Right atrium auricular region (tissue), 2 donors: Measurements from ENCODE around the gene KIF9. TPM values are rescaled to one million over a fixed set of nuclear protein-coding genes. Genes with fewer than 3 reads are reported as not detected.
A peak's percentile ranks its signal among the peaks of the same experiment; 100 is the strongest.
"Not testable (repeated sequence)": the region's sequence is repeated elsewhere in the genome, so short reads cannot be mapped to it uniquely, and the experiment has no call there.

Experiments used
- DNase-seq: peaks from one replicate; pipeline ENCODE4 v3.0.0-alpha.2; 2019; ENCODE audit warnings: low spot score
- H3K27ac ChIP-seq, 2 donors: fragments of 200-600 bp; sonication (generic); 1 replicate in 1 of 2; 2 replicates in 1 of 2; pipeline ENCODE4 v1.5.1; 2016 to 2019
- H3K27me3 ChIP-seq, 2 donors: fragments of 200-600 bp; sonication (generic); one replicate each; pipeline versions ENCODE4 v1.5.1 to v1.6.0; 2017 to 2019
- H3K36me3 ChIP-seq: fragments of 200-600 bp; sonication (generic); one replicate; pipeline ENCODE4 v1.5.1; 2016
- H3K4me1 ChIP-seq, 2 donors: fragments of 200-600 bp; sonication (generic); one replicate each; pipeline versions ENCODE4 v1.5.1 to v1.6.0; 2017 to 2019
- H3K4me3 ChIP-seq, 2 donors: fragments of 200-600 bp; sonication (generic); 1 replicate in 1 of 2; 2 replicates in 1 of 2; pipeline ENCODE4 v1.5.1; 2017 to 2019; ENCODE audit warnings: mild to moderate bottlenecking in 1 of 2, moderate library complexity in 1 of 2
- H3K9me3 ChIP-seq, 2 donors: fragments of 200-600 bp; sonication (generic); one replicate each; pipeline ENCODE4 v1.5.1; 2019
- total RNA-seq, 2 donors: library from RNA; depleted of rRNA; stranded (reverse); fragments of >200 nt; gene quantifications; one replicate each; pipeline ENCODE4 v1.1.0, GENCODE V29; 2016
- TF ChIP-seq, protein P1 (sequence below), 2 donors: fragments of 200-600 bp; sonication (generic); IDR thresholded peaks; one replicate each; pipeline ENCODE4 v1.5.1; 2019; ENCODE audit warnings: antibody characterized with exemption in 2 of 2

The KIF9 gene
- total RNA-seq, 2 donors from 2014 or later = 8.8 to 10.5 TPM

DNA sequence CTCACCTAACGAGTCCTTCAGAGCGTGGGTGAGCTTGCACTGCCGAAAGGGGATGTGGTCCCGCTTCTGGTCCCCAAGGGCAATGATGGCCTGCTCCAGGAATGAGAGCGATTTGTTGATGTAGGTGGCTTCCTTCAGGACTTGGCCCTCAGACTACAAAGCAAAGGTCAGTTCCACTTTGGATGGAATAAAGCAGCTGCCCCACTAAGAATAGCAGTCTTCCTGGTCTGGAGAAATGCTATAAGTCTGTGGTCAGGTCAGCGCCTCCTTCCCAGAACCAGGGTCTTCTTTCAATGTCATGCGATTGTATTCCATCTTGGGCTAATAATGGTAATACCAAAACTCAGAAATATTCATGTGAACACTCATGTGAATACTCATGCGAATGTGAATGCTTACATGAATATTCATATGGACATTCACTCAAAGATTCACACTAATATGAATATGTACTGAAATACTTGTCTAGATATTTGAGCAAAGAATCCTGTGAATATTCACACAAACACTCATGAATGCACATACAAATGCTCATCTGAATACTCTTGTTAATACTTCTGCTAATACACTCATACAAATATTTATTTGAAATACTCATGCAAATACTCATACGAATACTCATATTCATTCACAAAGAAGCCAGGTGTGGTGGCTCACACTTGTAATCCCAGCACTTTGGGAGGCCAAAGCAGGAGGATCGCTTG is 16.7 kb downstream of the KIF9 start:
- TF ChIP-seq, protein P1, sequence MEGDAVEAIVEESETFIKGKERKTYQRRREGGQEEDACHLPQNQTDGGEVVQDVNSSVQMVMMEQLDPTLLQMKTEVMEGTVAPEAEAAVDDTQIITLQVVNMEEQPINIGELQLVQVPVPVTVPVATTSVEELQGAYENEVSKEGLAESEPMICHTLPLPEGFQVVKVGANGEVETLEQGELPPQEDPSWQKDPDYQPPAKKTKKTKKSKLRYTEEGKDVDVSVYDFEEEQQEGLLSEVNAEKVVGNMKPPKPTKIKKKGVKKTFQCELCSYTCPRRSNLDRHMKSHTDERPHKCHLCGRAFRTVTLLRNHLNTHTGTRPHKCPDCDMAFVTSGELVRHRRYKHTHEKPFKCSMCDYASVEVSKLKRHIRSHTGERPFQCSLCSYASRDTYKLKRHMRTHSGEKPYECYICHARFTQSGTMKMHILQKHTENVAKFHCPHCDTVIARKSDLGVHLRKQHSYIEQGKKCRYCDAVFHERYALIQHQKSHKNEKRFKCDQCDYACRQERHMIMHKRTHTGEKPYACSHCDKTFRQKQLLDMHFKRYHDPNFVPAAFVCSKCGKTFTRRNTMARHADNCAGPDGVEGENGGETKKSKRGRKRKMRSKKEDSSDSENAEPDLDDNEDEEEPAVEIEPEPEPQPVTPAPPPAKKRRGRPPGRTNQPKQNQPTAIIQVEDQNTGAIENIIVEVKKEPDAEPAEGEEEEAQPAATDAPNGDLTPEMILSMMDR (IDR thresholded peaks at IDR 0.05) = no peak
- Histone ChIP-seq H3K9me3 (no peaks in the 10 kb centered on the region), H3K36me3 (no peaks in the 10 kb centered on the region), H3K4me1 (peaks cover 0 to 13% of the 10 kb centered on the region in 2 donors), H3K27ac (peak overlapping the region in 1 of 2 donors; percentile 71), H3K4me3 (no peak overlapping the region), H3K27me3 (no peaks in the 10 kb centered on the region)
- no peak for DNase-seq

DNA sequence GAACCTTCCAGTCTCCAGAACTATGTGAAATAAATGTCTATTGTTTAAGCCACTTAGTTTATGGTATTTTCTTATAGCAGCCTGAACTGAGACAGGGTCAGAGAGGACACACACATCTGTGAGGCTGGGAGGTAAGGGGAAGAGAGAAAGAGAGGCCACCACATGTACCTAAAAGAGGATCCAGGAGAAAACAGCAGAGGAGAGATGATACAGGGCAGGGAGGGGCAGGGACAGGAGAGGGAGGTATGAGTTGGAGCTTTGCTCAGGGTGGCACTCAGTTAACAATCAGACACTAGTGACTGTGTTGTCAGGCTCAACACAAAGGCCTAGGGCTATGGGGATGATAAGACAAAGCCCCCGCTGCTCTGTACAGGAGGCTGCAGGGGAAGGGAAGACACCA is 17.6 kb downstream of the KIF9 start:
- no peak for DNase-seq
- no peak overlapping the region for H3K27ac ChIP-seq
- no peaks in the 10 kb centered on the region for H3K27me3 ChIP-seq
- no peaks in the 10 kb centered on the region for H3K36me3 ChIP-seq
- TF ChIP-seq, protein P1 (IDR thresholded peaks at IDR 0.05) = no peak
- no peak overlapping the region for H3K4me3 ChIP-seq
- H3K4me1 ChIP-seq = peaks cover 0 to 13% of the 10 kb centered on the region in 2 donors
- no peaks in the 10 kb centered on the region for H3K9me3 ChIP-seq

DNA sequence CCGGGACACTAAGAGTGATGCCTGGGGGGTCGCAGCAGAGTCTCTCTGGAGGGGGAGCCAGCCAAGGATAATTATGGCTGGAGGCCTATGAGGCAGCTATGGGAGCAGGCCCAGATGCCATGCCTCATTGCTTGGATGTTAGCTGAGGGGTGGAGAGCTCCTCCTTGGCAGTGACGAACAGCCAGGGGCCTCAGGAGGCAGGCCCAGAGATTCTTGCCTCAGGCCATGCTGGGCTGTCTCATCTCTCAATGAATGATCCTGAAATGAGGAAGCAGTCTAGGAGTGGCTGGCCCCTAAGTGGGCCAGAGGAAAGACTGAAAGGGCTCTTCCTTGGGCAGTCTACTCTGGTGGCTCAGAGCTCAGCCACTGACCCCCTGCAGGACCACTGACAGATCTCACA is 21.3 kb downstream of the KIF9 start:
- TF ChIP-seq, protein P1 (IDR thresholded peaks at IDR 0.05) = no peak
- DNase-seq = no peak
- Histone ChIP-seq H3K4me3 (no peak overlapping the region), H3K27ac (no peak overlapping the region), H3K36me3 (no peaks in the 10 kb centered on the region), H3K9me3 (no peaks in the 10 kb centered on the region), H3K27me3 (no peaks in the 10 kb centered on the region), H3K4me1 (peaks cover 0 to under 1% of the 10 kb centered on the region in 2 donors)

DNA sequence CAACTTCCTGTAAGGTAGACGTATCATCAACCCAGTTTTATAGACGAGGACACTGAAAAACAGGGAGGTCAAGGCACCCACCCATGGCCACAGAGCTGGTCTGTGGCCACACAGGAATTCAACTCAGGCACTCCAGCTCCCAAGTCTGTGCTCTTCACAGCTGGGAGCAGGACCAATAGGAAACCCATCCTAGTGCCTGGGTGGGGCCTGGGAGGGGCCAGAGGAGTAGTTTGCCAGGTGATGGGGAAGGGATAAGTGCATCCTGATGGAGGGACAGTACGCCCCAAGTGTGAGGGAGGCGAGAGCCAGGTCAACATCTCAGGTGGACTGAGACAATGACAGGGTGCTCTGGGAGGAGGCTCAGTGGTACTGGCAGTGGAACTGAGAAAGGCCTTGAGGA is 22.0 kb downstream of the KIF9 start:
- H3K4me3 ChIP-seq = no peak overlapping the region
- no peaks in the 10 kb centered on the region for H3K27me3 ChIP-seq
- no peaks in the 10 kb centered on the region for H3K36me3 ChIP-seq
- no peaks in the 10 kb centered on the region for H3K9me3 ChIP-seq
- no peak for DNase-seq
- H3K4me1 ChIP-seq = no peaks in the 10 kb centered on the region
- TF ChIP-seq, protein P1 (IDR thresholded peaks at IDR 0.05) = no peak
- H3K27ac ChIP-seq = no peak overlapping the region

DNA sequence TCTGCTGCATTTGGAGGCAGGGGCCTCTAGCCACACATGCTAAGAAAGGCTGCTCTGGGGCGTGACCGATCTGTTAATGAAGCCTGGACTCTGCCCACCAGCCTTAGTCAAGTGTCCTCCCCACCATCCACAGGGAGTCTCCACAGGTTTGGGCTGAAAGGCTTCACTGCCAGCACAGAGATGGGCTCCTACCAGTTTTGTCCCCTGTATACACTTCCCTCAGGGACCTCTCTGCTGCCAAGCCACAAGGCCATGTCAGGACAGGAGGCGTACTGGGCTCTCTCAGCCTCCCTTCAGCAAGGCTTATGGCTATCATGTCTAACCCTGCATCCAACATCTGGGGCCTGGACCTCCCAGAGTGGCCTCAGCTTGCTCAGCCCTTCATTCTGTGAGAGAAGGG is 23.5 kb downstream of the KIF9 start:
- H3K27me3 ChIP-seq = no peaks in the 10 kb centered on the region
- H3K4me3 ChIP-seq = no peak overlapping the region
- no peaks in the 10 kb centered on the region for H3K4me1 ChIP-seq
- no peak overlapping the region for H3K27ac ChIP-seq
- TF ChIP-seq, protein P1 (IDR thresholded peaks at IDR 0.05) = no peak
- DNase-seq = no peak
- no peaks in the 10 kb centered on the region for H3K36me3 ChIP-seq
- no peaks in the 10 kb centered on the region for H3K9me3 ChIP-seq

DNA sequence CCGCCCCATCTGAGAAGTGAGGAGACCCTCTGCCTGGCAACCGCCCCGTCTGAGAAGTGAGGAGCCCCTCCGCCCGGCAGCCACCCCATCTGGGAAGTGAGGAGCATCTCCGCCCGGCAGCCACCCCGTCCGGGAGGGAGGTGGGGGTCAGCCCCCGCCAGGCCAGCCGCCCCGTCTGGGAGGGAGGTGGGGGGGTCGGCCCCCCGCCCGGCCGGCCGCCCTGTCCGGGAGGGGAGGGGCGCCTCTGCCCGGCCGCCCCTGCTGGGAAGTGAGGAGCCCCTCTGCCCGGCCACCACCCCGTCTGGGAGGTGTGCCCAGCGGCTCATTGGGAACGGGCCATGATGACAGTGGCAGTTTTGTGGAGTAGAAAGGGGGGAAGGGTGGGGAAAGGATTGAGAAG is 26.3 kb downstream of the KIF9 start:
- H3K36me3 ChIP-seq, H3K4me3 ChIP-seq, H3K9me3 ChIP-seq, H3K27me3 ChIP-seq, H3K27ac ChIP-seq, DNase-seq, H3K4me1 ChIP-seq: not testable (repeated sequence)
